GM21825 (cell line): ENCODE measurements around the gene SH3BP1.

Source experiments
- ATAC-seq: cut with Tn5 transposase; IDR thresholded peaks from one replicate; pipeline ENCODE4 v1.9.1; 2021; ENCODE audit warnings: mild to moderate bottlenecking, moderate library complexity; ENCODE audit not compliant: unreplicated experiment

SH3BP1 gene

DNA sequence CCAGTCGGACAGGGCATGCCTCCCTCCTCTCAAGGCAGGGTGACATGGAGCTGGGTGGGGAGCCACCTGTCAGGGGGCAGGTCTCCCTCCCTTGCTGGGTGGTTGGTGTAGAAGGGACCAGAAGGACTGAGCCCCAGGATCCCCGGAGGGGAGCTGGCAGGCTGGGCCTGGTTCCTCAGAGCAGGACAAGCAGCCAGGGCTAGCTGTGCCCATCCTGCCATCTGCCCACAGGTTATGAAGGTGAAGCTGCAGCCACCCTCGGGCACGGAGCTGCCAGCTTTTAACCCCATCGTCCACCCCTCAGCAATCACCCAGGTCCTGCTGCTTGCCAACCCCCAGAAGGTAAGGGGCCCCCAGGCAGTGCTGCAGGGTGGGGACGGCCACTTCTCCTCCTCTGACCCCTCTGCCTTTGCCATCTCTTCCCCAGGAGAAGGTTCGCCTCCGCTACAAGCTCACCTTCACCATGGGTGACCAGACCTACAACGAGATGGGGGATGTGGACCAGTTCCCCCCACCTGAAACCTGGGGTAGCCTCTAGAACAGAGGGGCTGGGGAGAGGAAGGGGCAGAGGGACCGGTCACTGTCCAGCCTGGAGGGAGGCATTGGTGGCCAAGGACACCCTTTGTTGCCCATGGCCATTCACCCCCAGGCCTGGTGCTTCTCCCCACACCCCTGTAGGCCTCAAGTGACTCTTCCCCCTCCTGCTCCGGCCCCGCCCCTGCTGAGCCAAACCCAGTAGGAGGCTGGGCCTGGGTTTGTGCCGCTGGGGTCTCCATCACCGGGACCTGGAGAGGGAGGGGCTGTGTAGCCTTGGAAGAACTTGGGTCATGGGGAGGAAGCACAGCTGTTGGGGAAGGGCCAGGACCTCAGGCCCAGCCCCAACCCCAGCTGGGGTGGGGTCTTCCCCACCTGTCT is 7.0 kb upstream of the SH3BP1 start:
- no peak for ATAC-seq

DNA sequence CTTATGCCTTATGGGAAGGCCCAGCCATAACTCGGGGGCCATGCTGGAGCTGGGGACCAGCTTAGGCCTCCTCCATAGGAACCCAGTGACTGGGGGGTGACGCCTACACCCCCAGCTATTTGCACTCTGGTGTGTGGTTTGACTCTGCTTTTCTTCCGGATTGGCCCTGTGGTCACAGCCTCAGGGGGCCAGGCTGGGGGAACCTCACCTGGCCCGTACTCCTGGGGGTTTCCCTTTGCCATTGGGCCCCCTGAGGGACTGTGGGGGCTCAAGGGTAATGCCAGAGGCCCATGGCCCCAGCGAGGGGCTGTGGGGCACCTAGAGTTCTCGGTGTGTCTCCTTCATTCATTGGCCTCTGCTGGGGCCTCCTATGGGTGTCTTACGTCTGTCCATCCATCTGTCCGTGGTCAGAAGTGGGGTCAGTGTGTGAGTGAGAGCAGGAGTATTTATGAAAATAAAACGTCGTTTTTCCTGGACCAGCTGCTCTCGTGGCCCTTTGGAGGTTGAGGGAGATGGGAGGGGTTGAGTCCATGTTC is 6.3 kb upstream of the SH3BP1 start:
- peak; percentile 49 for ATAC-seq

DNA sequence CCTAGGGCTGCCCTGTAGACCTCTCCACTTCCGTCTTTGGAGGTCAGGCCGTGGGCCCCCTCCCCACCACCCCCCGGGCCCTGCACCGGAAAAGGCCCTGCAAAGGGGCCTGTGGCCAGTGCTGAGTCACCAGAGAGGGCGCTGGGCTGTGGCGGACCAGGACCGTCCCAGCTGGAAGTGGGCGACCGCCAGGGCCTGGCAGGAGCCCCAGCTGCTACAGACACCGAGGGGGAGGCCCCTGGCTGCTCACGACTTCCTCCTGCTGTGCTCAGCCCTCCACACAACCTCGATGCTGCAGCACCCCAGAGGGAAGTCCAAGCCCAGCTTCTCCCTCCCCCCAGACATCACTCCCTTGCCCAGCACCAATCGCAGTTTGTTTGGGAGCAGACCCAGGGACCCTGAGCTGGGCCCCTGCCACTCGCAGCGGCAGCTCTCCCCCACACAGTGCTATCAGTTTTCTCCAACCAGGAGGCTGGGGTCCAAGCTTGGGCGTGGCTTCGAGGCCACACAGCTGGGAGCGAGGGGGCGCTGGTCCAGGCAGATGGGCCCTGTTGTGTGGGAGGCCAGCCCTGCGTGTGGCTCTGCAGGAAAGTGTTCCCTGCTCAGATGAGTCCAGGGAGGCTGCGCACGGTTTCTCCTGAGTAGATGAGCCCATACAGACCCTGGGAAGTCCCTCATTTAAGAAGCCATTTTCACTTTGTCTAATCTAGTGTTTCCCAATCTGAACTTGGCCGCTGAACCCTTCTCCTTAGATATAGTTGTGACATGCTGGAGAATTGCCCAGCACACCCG is 5.6 kb upstream of the SH3BP1 start:
- ATAC-seq = peak; percentile 46

DNA sequence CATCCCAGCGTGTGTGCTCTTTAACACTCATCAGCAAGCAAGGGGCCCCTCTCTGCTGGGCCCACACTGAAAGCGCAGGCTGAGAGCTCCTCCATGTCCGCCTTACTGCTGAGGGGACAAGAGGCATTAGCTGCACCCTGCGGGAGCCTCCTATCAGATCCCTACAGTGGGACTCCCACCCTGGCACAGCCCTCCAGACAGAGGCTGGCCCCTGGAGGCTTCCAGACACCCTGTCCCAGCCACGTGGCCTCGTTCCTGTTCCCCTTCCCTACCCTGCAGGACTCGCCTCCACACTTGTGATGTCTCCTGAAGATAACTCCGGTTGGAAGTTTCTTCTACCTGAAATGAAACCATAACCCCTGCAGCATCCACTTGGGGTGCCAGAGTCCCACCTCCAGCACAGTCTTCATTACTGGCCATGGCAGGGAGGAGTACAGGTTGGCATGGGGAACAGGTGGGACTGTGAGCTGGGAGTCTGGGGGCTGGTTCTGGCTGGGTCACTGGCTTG is 5.0 kb upstream of the SH3BP1 start:
- no peak for ATAC-seq

DNA sequence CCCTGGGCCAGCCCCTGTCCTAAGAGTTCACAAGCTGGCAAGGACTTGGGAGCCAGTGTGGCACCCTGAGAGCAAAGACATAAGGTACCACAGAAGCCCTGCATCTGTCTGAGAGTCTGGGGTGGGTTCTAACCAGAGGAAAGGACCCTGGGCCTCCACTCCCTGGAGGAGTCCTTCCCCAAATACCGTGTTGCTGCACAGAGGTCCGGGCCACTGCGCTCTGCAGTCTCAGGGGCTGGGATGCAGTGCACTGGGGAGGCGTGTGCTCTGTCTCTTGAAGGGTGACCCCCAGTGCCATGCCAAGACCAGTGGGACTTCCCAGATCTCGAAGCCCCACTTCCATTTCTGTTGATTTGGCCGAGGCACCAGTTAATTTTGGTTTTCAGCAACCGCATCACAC is 4.3 kb upstream of the SH3BP1 start:
- ATAC-seq = no peak

DNA sequence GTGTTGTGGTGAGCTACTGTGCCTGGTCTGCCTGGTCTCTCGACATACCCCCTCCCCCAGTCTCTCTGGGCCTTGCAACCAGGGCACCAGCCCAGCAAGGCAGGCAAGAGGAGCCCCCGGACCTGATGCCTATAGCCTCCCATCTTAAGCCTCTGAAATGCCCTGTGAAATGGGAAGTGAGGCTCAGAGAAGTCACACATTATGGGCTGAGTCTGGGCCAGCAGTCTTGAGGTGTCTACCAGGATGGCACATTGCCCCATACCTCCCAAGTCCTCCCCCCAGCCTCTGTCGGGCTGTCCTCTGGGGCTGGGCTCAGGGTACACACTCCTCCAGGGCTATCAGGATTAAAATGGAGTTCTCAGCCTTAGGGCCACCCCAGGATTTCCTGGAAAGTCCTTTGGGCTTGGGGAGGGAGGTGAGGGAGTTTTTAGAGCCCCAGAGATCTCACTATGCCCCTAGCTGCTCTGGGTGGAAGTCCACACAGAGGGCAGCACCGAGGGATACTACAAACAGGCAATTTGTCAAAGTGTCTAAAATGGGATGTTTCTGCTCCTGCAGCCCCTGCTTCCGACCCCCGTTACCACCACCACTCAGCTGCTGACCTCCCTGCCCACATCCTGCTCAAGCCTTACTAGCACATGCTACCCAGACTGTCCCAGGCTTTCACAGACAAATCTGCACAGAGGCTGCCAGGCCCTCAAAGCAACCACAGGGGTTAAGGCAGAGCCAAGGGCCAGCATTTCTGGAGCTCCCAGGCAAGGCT is 3.1 kb upstream of the SH3BP1 start:
- no peak for ATAC-seq

DNA sequence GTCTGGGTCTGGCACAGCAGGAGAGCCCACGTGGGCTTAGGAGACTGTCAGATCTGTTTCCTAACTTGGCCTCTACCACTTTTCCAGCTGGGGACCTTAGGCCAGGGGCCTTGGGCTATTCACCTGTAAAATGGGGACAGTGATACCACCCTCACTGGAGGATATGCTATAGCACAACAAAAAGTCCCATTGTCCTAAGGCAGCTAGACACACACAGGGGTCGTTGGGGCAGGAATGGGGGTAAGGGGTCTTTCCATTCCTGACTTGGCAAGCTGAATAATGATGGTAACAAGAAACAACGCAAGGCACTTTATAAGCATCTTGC is 2.6 kb upstream of the SH3BP1 start:
- no peak for ATAC-seq

DNA sequence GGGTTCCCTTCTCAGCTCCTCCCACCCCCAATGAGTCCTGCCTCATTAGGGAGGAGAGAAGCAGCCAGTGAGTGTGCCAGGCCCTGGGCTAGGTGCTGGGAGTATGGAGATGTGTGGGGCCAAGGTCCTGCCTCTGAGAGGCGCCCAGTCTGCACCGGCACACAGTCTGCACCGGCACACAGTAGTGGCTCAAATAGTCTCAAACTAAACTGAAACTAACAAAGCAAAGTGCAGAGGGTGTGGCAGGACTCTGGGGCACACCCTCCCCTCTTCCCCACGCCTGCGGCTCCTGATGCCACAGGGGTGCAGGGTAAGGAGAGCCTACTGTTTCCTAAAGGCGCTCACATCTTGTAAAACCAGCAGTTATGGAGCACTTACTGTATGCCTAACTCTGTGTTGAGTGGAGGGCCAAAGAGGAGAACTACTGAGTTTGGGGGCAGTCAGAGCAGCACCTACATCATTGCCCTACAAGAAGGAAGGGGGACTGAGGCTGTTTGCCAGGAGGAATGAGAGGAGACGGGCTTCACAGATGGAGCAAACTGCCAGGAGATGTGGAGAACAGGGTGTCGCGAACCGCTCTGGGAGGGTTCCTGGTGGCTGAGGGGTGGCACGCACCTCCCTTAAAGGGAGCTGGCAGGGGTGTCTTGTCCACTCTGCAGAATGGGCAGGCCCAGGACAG is 939 bp upstream of the SH3BP1 start:
- no peak for ATAC-seq

DNA sequence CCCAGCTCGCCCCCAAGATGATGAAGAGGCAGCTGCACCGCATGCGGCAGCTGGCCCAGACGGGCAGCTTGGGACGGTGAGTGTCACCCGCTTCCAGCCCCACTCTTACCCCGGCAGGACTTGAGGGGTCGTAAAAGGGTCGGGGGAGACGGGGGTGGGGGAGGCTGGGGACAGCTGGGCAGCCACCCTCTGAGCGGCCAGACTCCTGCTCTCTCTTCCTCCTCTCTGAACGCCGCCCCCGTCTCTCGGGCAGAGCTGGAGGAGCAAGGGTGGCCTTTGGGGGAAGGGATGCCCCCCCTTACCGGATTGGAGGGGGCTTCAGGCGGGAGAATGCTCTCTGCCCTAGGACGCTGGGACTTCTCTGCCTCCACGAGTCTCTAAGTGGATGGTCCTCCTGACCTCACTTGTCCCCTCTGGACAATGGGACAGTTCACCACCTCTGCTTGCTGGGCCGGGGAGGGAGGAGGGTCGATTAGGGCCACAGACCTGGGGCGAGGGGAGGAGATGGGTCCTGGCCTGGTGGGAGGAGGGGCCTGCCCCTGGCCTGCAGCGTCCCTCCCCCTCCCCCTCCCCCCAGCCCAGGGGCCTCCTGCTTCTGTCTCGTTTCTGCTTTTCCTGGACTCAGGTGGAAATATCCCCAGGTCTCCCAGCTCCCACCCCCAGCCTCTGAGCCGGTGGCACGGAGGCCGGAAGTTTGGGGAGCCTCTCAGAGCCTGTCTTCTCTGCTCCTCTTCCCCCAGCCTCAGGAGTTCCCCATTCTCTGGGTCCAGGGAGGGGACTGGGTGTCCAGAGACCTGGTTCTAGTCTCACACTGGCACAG is 512 bp downstream of the SH3BP1 start:
- ATAC-seq = no peak

DNA sequence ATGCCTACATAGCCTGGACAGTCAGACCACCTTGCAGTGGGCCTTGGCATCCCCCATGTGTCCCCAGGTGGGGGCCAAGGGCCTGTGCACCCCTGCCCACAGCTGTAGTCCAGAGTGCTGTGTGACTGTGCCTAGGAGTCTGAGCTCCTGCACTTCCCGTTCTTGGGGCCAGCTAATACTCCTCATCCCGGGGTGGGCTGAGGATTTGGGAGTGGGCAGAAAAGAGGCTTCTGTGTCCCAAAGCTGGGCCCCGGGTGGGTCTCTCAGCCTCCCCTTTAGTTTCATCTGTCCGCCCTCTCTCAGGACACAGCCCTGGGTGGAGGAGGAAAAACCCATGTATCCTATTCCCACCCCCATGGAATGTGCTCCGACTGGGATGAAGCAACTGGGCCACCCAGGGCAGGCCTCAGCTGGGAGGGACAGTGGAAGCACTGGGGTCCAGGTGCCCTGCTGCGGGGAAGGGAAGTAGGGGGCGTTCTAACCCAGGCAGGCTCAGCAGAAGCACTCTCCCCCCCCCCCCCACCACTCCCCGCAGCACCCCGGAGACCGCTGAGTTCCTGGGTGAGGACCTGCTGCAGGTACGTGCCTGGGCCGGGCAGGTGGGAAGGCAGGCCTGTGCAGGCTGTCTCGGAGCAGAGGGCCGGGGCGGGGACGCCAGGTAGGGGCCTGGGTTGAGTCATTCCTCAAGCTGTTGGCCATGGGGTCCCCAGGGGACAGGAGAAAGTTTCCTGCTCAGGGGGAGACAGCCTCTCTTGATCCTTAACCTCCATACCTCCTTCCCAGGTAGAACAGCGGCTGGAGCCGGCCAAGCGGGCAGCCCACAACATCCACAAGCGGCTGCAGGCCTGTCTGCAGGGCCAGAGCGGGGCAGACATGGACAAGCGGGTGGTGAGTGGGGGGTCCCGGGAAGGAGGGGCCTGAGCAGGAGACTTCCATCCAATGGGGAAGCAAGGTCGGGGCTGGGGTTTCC is 1.4 kb downstream of the SH3BP1 start:
- no peak for ATAC-seq

DNA sequence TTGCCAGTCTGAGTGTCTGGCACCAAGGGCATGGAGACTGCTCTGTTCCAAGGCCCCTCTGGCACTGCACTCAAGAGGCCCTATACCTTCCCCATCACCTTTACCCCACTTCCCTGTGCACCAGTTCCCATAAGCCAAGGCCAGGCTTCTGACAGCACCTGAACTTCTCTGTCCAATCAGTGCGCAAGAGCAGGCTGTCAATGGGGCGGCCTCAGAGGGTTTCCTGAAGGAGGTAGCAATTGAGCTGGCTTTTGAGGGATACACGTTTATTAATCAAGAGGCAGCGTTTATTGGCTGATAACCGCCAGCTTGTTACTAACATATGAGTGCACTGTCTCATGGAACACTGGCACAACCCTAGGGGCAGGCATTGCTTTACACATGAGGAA is 2.1 kb downstream of the SH3BP1 start:
- no peak for ATAC-seq

DNA sequence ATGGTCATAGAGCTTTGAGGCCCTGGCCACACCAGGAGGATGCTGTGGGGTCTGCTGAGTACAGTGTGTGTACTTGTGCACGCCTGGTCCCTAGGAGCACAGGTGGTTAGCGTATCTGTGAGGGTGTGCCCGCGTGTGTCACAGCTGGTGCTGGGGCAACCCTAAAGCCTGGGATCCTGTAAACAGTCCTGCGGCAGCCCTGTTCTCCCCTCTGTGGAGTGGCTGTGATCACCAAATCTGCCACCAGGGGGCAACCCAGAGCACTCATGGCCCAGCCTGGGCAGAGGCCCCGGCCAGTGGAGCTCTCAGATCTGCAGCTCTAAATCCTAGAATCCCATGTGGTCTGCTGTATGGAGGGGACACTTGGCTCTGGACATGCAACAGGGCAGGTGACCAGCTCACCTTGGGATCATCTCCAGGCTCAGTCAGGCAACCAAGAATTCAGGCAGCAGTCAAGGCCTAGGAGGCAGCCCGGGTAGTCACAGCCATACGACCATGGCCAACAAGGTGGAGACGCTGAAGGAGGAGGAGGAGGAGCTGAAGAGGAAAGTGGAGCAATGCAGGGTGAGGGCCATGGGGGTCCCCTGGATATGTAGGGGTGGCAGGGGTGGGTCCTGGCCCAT is 3.9 kb downstream of the SH3BP1 start:
- no peak for ATAC-seq

DNA sequence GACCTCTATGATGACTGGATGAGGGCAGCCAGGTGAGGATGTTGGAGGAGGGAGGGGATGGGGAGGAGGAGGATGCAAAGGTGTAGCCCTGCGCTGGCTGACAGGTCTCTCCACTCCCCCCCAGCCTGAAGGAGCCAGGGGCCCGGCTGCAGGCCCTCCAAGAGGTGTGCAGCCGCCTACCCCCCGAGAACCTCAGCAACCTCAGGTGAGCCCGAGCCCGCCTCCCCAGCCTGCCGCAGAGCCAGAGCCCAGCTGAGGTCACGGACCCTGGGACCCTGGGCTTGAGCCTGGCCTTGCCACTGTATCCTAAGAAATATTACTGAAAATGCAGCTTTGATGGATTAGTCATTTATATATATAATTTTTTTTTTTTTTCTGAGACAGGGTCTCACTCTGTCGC is 7.8 kb downstream of the SH3BP1 start:
- no peak for ATAC-seq

DNA sequence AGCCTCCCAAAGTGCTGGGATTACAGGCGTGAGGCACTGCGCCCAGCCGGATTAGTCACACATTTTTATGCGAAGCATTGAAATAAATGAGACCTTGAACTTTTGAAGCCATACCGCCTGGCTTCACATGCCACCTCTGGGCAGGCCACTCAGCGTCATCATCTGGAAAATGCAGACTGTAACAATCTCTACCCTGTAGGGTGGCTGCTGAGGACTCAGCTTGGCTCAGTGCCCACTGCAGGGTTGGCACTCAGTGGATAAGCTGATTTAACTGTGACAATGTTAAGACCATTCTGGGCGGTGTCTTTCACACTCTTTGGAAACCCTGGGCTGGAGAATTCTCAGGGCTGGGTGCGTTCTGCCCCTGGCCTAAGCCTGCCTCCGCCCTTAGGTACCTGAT is 8.5 kb downstream of the SH3BP1 start:
- no peak for ATAC-seq

DNA sequence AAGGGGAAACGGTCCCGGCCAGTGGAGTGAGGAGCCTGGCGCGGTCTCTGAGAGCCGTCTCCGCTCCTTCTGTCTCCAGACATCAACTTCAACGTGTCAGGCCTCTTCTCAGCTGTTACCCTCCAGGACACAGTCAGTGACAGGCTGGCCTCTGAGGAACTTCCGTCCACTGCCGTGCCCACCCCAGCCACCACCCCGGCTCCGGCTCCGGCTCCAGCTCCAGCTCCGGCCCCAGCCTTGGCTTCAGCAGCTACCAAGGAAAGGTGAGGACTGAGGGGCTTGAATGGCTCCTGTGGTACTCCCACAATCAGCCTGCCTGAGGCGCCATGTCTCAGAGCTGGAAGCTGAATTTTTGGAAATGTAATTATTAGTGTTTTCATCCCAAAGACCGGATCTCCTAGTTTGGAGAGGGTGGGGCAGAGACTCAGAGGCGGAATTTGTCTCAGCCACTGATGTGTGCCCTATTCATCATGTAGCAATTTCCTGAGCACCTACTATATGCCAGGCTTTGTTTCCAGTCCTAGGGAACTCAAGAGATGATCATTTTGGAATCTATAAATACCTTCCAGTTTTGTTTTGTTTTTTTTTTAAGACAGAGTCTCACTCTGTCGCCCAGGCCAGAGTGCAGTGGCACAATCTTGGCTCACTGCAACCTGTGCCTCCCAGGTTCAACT is 11.1 kb downstream of the SH3BP1 start:
- no peak for ATAC-seq

DNA sequence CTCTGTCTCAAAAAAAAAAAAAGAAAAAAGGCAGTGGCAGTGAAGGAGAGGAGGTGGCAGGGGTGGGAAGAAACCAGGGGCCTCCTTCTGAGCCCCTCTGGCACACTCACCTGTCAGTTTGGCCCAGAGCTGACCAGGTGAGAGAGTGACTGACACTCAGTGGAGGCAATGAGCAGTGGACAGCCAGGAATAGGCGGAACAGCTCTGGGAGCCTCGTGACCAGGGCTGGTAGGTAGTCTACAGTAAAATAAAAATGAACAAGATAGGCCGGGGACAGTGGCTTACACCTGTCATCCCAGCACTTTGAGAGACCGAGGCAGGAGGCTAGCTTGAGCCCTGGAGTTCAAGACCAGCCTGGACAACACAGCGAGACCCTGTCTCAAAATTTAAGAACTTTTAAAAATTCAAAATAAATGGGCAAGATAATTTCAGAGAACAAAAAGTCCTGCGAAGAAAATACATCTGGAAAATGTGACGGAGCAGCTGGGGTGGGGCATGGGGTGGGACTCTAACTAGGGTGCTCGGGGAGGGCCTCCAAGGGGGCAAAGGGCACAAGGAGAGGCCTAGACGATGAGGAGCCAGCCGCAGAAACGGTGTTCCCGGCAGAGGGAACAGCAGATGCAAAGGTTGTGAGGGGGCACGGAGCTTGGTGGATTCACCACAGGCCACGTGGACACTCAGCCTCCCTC is 15.2 kb downstream of the SH3BP1 start:
- no peak for ATAC-seq

DNA sequence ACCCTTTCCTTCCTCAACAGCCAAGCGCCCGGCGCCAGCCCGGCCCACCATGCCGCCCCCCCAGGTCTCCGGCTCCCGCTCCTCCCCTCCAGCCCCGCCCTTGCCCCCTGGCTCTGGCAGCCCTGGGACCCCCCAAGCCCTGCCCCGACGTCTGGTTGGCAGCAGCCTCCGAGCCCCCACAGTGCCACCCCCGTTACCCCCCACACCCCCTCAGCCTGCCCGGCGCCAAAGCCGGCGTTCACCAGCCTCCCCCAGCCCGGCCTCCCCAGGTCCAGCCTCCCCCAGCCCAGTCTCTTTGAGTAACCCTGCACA is 15.7 kb downstream of the SH3BP1 start:
- no peak for ATAC-seq
